MM.1S (cell line): Measurements from ENCODE around the gene ARSK.
A peak's percentile ranks its signal among the peaks of the same experiment; 100 is the strongest.
"Not testable (repeated sequence)": the region's sequence is repeated elsewhere in the genome, so short reads cannot be mapped to it uniquely, and the experiment has no call there.

Source experiments
- DNase-seq: peaks from one replicate; pipeline ENCODE4 v3.0.0-alpha.2; 2015
- H2AFZ ChIP-seq: fragments of 300-600 bp; sonication (generic); 2 replicates; pipeline ENCODE4 v1.6.0; 2016; ENCODE audit warnings: antibody characterized with exemption, low read length
- H3F3A ChIP-seq: fragments of 300-600 bp; sonication (generic); 2 replicates; pipeline ENCODE4 v1.6.1; 2016; ENCODE audit warnings: mild to moderate bottlenecking, antibody characterized with exemption, low read length, moderate library complexity, mixed read lengths; ENCODE audit not compliant: insufficient read depth
- H3K27ac ChIP-seq: fragments of 300-600 bp; sonication (generic); 2 replicates; pipeline ENCODE4 v1.5.1; 2016; ENCODE audit warnings: mild to moderate bottlenecking, low read length
- H3K27me3 ChIP-seq: fragments of 300-600 bp; sonication (generic); replicated peaks from 2 replicates; pipeline ENCODE4 v1.6.0; 2016; ENCODE audit warnings: low read length; ENCODE audit not compliant: insufficient read depth
- H3K36me3 ChIP-seq: fragments of 300-600 bp; sonication (generic); replicated peaks from 2 replicates; pipeline ENCODE4 v1.6.1; 2016; ENCODE audit warnings: mild to moderate bottlenecking, low read length, mixed read lengths; ENCODE audit not compliant: insufficient read depth
- H3K4me1 ChIP-seq: fragments of 300-600 bp; sonication (generic); 2 replicates; pipeline ENCODE4 v1.6.1; 2016; ENCODE audit warnings: low read length, mixed read lengths
- H3K4me2 ChIP-seq: fragments of 300-600 bp; sonication (generic); 2 replicates; pipeline ENCODE4 v1.6.0; 2016; ENCODE audit warnings: low read depth, low read length
- H3K4me3 ChIP-seq: fragments of 300-600 bp; sonication (generic); 2 replicates; pipeline ENCODE4 v1.5.1; 2016; ENCODE audit warnings: low read length, mixed read lengths
- H3K79me2 ChIP-seq: fragments of 300-600 bp; sonication (generic); 2 replicates; pipeline ENCODE4 v1.6.1; 2016; ENCODE audit warnings: mixed run types, low read length, mixed read lengths
- H3K9ac ChIP-seq: fragments of 300-600 bp; sonication (generic); 2 replicates; pipeline ENCODE4 v1.6.1; 2016; ENCODE audit warnings: low read length, mixed read lengths
- H3K9me2 ChIP-seq: fragments of 300-600 bp; sonication (generic); replicated peaks from 2 replicates; pipeline ENCODE4 v1.6.1; 2016; ENCODE audit warnings: mild to moderate bottlenecking, low read length, mixed read lengths; ENCODE audit not compliant: insufficient read depth
- H3K9me3 ChIP-seq: fragments of 300-600 bp; sonication (generic); replicated peaks from 2 replicates; pipeline ENCODE4 v1.6.1; 2016; ENCODE audit warnings: mild to moderate bottlenecking, low read length, mixed read lengths; ENCODE audit not compliant: insufficient read depth
- H4K20me1 ChIP-seq: fragments of 300-600 bp; sonication (generic); 2 replicates; pipeline ENCODE4 v1.6.1; 2016; ENCODE audit warnings: mild to moderate bottlenecking, low read length, moderate library complexity, mixed read lengths; ENCODE audit not compliant: insufficient read depth
- EZH2 ChIP-seq: fragments of 300-600 bp; sonication (generic); optimal IDR thresholded peaks from 2 replicates; pipeline ENCODE3; 2017; ENCODE audit warnings: low read depth, mild to moderate bottlenecking, antibody characterized with exemption, low read length, mixed read lengths
- EZH2phosphoT487 ChIP-seq: fragments of 300-600 bp; sonication (generic); IDR thresholded peaks from 2 replicates; pipeline ENCODE4 v1.6.1; 2018; ENCODE audit warnings: antibody characterized with exemption, low read length
- TF ChIP-seq, protein P1 (sequence below): fragments of 300-600 bp; sonication (generic); IDR thresholded peaks from 2 replicates; pipeline ENCODE4 v1.5.1; 2016; ENCODE audit warnings: antibody characterized with exemption, low read length, mixed read lengths

Gene ARSK

DNA sequence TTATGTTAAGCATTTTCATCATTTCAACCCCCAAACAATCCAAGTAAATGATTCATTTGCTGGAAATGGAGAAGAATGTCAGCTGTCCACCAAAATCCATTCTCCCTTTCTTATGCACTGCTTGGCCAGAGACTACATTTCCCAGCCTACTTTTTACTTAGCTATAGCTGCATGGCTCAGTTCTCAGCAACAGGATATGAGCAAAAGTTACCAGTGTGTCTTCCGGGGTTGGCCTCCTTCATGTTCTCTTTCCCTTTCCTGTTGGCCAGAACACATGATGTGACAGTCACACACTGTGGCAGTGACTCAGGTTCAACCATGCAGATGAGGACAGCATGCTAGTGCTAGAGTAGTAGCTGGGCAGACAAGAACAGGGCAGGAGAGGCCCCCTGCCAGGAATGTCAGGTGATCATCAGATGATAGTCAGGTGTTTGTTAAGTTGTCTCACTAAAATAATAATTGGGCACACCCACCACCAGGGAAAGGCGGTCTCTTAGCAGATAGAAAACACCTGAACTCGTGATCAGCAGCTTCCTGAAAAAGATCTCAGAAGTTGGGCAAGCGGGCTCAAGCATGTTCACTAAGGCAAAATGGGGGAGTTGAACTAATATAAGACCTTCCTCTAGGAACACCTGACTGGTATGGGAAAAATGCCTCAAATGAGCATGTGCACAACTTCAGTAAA is 77.2 kb downstream of the ARSK start:
- H3K27ac ChIP-seq: no peak overlapping the region

DNA sequence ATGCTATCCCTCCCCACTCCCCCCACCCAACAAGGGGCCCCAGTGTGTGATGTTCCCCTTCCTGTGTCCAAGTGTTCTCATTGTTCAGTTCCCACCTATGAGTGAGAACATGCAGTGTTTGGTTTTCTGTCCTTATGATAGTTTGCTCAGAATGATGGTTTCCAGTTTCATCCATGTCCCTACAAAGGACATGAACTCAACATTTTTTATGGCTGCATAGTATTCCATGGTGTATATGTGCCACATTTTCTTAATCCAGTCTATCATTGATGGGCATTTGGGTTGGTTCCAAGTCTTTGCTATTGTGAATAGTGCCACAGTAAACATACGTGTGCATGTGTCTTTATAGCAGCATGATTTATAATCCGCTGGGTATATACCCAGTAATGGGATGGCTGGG is 78.0 kb downstream of the ARSK start:
- not testable (repeated sequence) for H3K4me2 ChIP-seq, H3K4me3 ChIP-seq, H3K27ac ChIP-seq, H3K9me3 ChIP-seq, H3K4me1 ChIP-seq, H3K9ac ChIP-seq, H3F3A ChIP-seq, H3K36me3 ChIP-seq, H2AFZ ChIP-seq, H3K27me3 ChIP-seq, DNase-seq, H3K9me2 ChIP-seq, H4K20me1 ChIP-seq, H3K79me2 ChIP-seq

More for the DNA sequence above, 77.2 kb downstream of the ARSK start:
- peak; percentile 17 for DNase-seq
- H3K9me2 ChIP-seq: no peaks in the 10 kb centered on the region
- TF ChIP-seq EZH2 (no peak), EZH2phosphoT487 (no peak)
- TF ChIP-seq, protein P1, sequence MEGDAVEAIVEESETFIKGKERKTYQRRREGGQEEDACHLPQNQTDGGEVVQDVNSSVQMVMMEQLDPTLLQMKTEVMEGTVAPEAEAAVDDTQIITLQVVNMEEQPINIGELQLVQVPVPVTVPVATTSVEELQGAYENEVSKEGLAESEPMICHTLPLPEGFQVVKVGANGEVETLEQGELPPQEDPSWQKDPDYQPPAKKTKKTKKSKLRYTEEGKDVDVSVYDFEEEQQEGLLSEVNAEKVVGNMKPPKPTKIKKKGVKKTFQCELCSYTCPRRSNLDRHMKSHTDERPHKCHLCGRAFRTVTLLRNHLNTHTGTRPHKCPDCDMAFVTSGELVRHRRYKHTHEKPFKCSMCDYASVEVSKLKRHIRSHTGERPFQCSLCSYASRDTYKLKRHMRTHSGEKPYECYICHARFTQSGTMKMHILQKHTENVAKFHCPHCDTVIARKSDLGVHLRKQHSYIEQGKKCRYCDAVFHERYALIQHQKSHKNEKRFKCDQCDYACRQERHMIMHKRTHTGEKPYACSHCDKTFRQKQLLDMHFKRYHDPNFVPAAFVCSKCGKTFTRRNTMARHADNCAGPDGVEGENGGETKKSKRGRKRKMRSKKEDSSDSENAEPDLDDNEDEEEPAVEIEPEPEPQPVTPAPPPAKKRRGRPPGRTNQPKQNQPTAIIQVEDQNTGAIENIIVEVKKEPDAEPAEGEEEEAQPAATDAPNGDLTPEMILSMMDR: no peak
- H3K36me3 ChIP-seq: no peaks in the 10 kb centered on the region
- no peak overlapping the region for H3K9ac ChIP-seq
- no peak overlapping the region for H3K4me2 ChIP-seq
- H2AFZ ChIP-seq: peak overlapping the region; percentile 22; the same call in 1 of the 2 replicates
- H3K79me2 ChIP-seq: no peaks in the 10 kb centered on the region
- no peaks in the 10 kb centered on the region for H4K20me1 ChIP-seq
- no peaks in the 10 kb centered on the region for H3K9me3 ChIP-seq
- H3K4me3 ChIP-seq: no peak overlapping the region
- H3K4me1 ChIP-seq: peaks cover 5% of the 10 kb centered on the region; the same call in 1 of the 2 replicates
- no peaks in the 10 kb centered on the region for H3K27me3 ChIP-seq
- H3F3A ChIP-seq: no peaks in the 10 kb centered on the region

DNA sequence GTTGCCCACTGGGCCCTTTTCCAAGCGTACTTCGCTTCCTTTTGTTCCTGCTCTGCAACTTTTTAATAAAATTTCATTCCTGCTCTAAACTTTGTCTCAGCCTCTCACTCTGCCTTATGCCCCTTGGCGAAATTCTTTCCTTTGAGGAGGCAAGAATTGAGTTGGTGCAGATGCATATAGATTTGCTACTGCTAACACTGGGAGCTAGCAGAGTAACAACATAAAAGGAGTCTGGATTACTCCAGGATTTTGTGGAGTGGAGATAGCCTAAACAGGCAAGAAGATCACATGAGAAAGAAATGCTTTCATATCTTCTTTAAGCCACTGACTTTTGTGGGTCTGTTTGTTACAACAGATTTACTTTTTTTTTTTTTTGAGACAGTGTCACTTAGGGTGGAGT is 78.8 kb downstream of the ARSK start:
- no peak for DNase-seq
- H3K36me3 ChIP-seq: no peaks in the 10 kb centered on the region
- TF ChIP-seq EZH2phosphoT487 (no peak), EZH2 (no peak)
- TF ChIP-seq, protein P1: no peak
- H3F3A ChIP-seq: no peaks in the 10 kb centered on the region
- no peak overlapping the region for H2AFZ ChIP-seq
- no peaks in the 10 kb centered on the region for H4K20me1 ChIP-seq
- H3K9me2 ChIP-seq: no peaks in the 10 kb centered on the region
- no peaks in the 10 kb centered on the region for H3K9me3 ChIP-seq
- peaks cover 6% of the 10 kb centered on the region; the same call in 1 of the 2 replicates for H3K4me1 ChIP-seq
- H3K27me3 ChIP-seq: no peaks in the 10 kb centered on the region
- no peak overlapping the region for H3K4me2 ChIP-seq
- no peaks in the 10 kb centered on the region for H3K79me2 ChIP-seq
- no peak overlapping the region for H3K4me3 ChIP-seq
- H3K9ac ChIP-seq: no peak overlapping the region
- H3K27ac ChIP-seq: no peak overlapping the region

DNA sequence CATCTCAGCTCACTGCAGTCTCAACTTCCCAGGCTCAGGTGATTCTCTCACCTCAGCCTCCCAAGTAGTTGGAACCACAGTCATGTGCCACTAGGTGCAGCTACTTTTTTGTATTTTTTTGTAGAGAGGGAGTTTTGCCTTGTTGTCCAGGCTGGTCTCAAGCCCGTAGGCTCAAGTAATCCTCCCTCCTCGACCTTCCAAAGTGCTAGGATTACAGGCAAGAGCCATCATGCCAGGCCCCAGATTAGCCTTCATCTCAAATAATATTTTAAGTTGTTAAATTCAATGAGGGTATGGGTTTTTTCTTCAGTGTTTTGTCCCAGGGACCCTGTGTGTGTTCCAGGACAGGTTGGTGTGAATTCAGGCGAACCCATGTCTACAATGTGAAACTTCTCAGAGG is 79.2 kb downstream of the ARSK start:
- no peak for DNase-seq
- H4K20me1 ChIP-seq: no peaks in the 10 kb centered on the region
- no peak overlapping the region for H3K27ac ChIP-seq
- H3K4me1 ChIP-seq: peaks cover 10% of the 10 kb centered on the region; the same call in 1 of the 2 replicates
- H3K27me3 ChIP-seq: no peaks in the 10 kb centered on the region
- H3K4me2 ChIP-seq: no peak overlapping the region
- H3K9ac ChIP-seq: no peak overlapping the region
- H3K4me3 ChIP-seq: no peak overlapping the region
- H3K79me2 ChIP-seq: no peaks in the 10 kb centered on the region
- TF ChIP-seq EZH2phosphoT487 (no peak), EZH2 (no peak)
- TF ChIP-seq, protein P1: no peak
- H3K9me2 ChIP-seq: no peaks in the 10 kb centered on the region
- no peaks in the 10 kb centered on the region for H3K36me3 ChIP-seq
- no peak overlapping the region for H2AFZ ChIP-seq
- no peaks in the 10 kb centered on the region for H3F3A ChIP-seq
- H3K9me3 ChIP-seq: no peaks in the 10 kb centered on the region
